ENCODE results near the gene SCN3B. TPM values are rescaled to one million over a fixed set of nuclear protein-coding genes. Genes with fewer than 3 reads are reported as not detected.

SCN3B gene
- polyA plus RNA-seq, 1 experiment = 0.17 TPM

- DNase-seq (ENCODE audit: low read depth, low spot score) = no peak
- Histone ChIP-seq H3K9me3 (ENCODE audit: control insufficient read depth, insufficient read depth, low read length) (no peaks in the 10 kb centered on the region; the same call in 1 of the 2 replicates), H3K4me3 (ENCODE audit: low read depth, low read length) (no peak overlapping the region), H3K27ac (ENCODE audit: low read depth, low read length) (no peak overlapping the region), H3K27me3 (ENCODE audit: control insufficient read depth, insufficient read depth, low read length) (no peaks in the 10 kb centered on the region)
- CTCF ChIA-PET = interaction anchor here (0.7 to 7.2 kb wide), 10 partner anchors 10 to 217 kb away, joined by 3 to 212 read pairs (median 7); no protein-coding TSS in a partner anchor
- TF ChIP-seq CTCF (IDR thresholded peaks at IDR 0.05; ENCODE audit: low read depth, low read length) = no peak
- POLR2A ChIA-PET = no interaction called here
Observed at GRCh38 chr11:123581651-123582399, 72.6 kb downstream of the SCN3B start.

- TF ChIP-seq CTCF (IDR thresholded peaks at IDR 0.05; ENCODE audit: low read depth, low read length) = peak; percentile 95
- ChIA-PET CTCF (interaction anchor here (0.6 to 7.2 kb wide), 59 partner anchors 9 to 1140 kb away, joined by 3 to 212 read pairs (median 5); partner anchors contain the start of gene GRAMD1B), POLR2A (no interaction called here)
- peaks cover 4% of the 10 kb centered on the region for H3K27me3 ChIP-seq (ENCODE audit: control insufficient read depth, insufficient read depth, low read length)
- no peaks in the 10 kb centered on the region; the same call in 1 of the 2 replicates for H3K9me3 ChIP-seq (ENCODE audit: control insufficient read depth, insufficient read depth, low read length)
- H3K27ac ChIP-seq (ENCODE audit: low read depth, low read length) = no peak overlapping the region
- DNase-seq (ENCODE audit: low read depth, low spot score) = no peak
- H3K4me3 ChIP-seq (ENCODE audit: low read depth, low read length) = no peak overlapping the region
Observed at GRCh38 chr11:123580557-123581275, 73.7 kb downstream of the SCN3B start.

- POLR2A ChIA-PET = no interaction called here
- DNase-seq (ENCODE audit: low read depth, low spot score) = no peak
- Histone ChIP-seq H3K27me3 (ENCODE audit: control insufficient read depth, insufficient read depth, low read length) (peaks cover 4% of the 10 kb centered on the region), H3K9me3 (ENCODE audit: control insufficient read depth, insufficient read depth, low read length) (no peaks in the 10 kb centered on the region), H3K4me3 (ENCODE audit: low read depth, low read length) (no peak overlapping the region), H3K27ac (ENCODE audit: low read depth, low read length) (no peak overlapping the region)
- TF ChIP-seq CTCF (IDR thresholded peaks at IDR 0.05; ENCODE audit: low read depth, low read length) = no peak
- CTCF ChIA-PET = interaction anchor here (0.6 to 7.2 kb wide), 29 partner anchors 9 to 836 kb away, joined by 3 to 212 read pairs (median 5); no protein-coding TSS in a partner anchor
Observed at GRCh38 chr11:123580137-123580536, 74.3 kb downstream of the SCN3B start.

GRCh38 chr11:123579482-123579812 lies 75.0 kb downstream of the SCN3B start:
- POLR2A ChIA-PET = no interaction called here
- Histone ChIP-seq H3K27ac (ENCODE audit: low read depth, low read length) (no peak overlapping the region), H3K4me3 (ENCODE audit: low read depth, low read length) (no peak overlapping the region), H3K9me3 (ENCODE audit: control insufficient read depth, insufficient read depth, low read length) (no peaks in the 10 kb centered on the region), H3K27me3 (ENCODE audit: control insufficient read depth, insufficient read depth, low read length) (peaks cover 8% of the 10 kb centered on the region)
- no peak for DNase-seq (ENCODE audit: low read depth, low spot score)
- CTCF ChIA-PET = interaction anchor here (0.6 to 7.2 kb wide), 11 partner anchors 8 to 153 kb away, joined by 3 to 212 read pairs (median 7); no protein-coding TSS in a partner anchor
- no peak for TF ChIP-seq CTCF (IDR thresholded peaks at IDR 0.05; ENCODE audit: low read depth, low read length)

Other genes starting within 250 kb of the SCN3B start
- gene GRAMD1B, start 224.4 kb downstream of the SCN3B start, polyA plus RNA-seq (2011; rRNA removed) = 2.1 and 2.7 TPM in 2 replicates
- 8.0 and 10.0 TPM in 2 replicates for gene ZNF202, start 87.0 kb upstream of the SCN3B start, polyA plus RNA-seq (2011; rRNA removed)
- not detected in 2 replicates for gene OR6X1, start 99.9 kb upstream of the SCN3B start, polyA plus RNA-seq (2011; rRNA removed)
- gene OR6M1, start 151.7 kb upstream of the SCN3B start, polyA plus RNA-seq (2011; rRNA removed) = not detected in 2 replicates
- gene TMEM225, start 231.0 kb upstream of the SCN3B start, polyA plus RNA-seq (2011; rRNA removed) = not detected in 2 replicates
- gene OR8D4, start 247.5 kb upstream of the SCN3B start, polyA plus RNA-seq (2011; rRNA removed) = not detected in 2 replicates

Measured in AG04450 (cell line).